ENCODE results near the gene FRYL.

FRYL gene

GRCh38 chr4:48686369-48686768 lies 93.7 kb downstream of the FRYL start:
- TF ChIP-seq EP300 (IDR thresholded peaks at IDR 0.05; ENCODE audit: borderline replicate concordance) (no peak), RAD21 (IDR thresholded peaks at IDR 0.05; ENCODE audit: low read depth) (no peak), NFIC (IDR thresholded peaks at IDR 0.05) (no peak), TEAD4 (IDR thresholded peaks at IDR 0.05) (no peak), MAX (IDR thresholded peaks at IDR 0.05) (no peak), USF1 (IDR thresholded peaks at IDR 0.05) (no peak), REST (IDR thresholded peaks at IDR 0.05; ENCODE audit: low read depth) (no peak), CREB1 (IDR thresholded peaks at IDR 0.05; ENCODE audit: low read depth) (no peak), TCF12 (IDR thresholded peaks at IDR 0.05; ENCODE audit: low read depth) (no peak), ZBTB7A (IDR thresholded peaks at IDR 0.05; ENCODE audit: low read depth) (no peak), CEBPB (IDR thresholded peaks at IDR 0.05) (no peak), FOXM1 (IDR thresholded peaks at IDR 0.05; ENCODE audit: borderline replicate concordance, low read depth) (no peak)

GRCh38 chr4:48683784-48684666 lies 96.1 kb downstream of the FRYL start:
- TF ChIP-seq ZBTB7A (IDR thresholded peaks at IDR 0.05; ENCODE audit: low read depth) (no peak), REST (IDR thresholded peaks at IDR 0.05; ENCODE audit: low read depth) (no peak), EGR1 (IDR thresholded peaks at IDR 0.05) (no peak), TCF12 (IDR thresholded peaks at IDR 0.05; ENCODE audit: low read depth) (no peak), RAD21 (IDR thresholded peaks at IDR 0.05; ENCODE audit: low read depth) (no peak), NFIC (IDR thresholded peaks at IDR 0.05) (no peak), USF1 (IDR thresholded peaks at IDR 0.05) (no peak), FOXM1 (IDR thresholded peaks at IDR 0.05; ENCODE audit: borderline replicate concordance, low read depth) (no peak), TEAD4 (IDR thresholded peaks at IDR 0.05) (no peak), YY1 (IDR thresholded peaks at IDR 0.05; ENCODE audit: low read depth) (no peak), EP300 (IDR thresholded peaks at IDR 0.05; ENCODE audit: borderline replicate concordance) (no peak), CREB1 (IDR thresholded peaks at IDR 0.05; ENCODE audit: low read depth) (no peak), TAF1 (IDR thresholded peaks at IDR 0.05; ENCODE audit: low read depth) (no peak), CEBPB (IDR thresholded peaks at IDR 0.05) (no peak), MAX (IDR thresholded peaks at IDR 0.05) (no peak)

GRCh38 chr4:48681856-48682255 lies 98.2 kb downstream of the FRYL start:
- TF ChIP-seq RAD21 (IDR thresholded peaks at IDR 0.05; ENCODE audit: low read depth) (peak; percentile 32), ZBTB7A (IDR thresholded peaks at IDR 0.05; ENCODE audit: low read depth) (no peak)

- TF ChIP-seq MAX (IDR thresholded peaks at IDR 0.05): no peak
Observed at GRCh38 chr4:48680848-48681568, 99.1 kb downstream of the FRYL start.

- TF ChIP-seq REST (IDR thresholded peaks at IDR 0.05; ENCODE audit: low read depth): no peak
- no peak for TF ChIP-seq CEBPB (IDR thresholded peaks at IDR 0.05)
- no peak for TF ChIP-seq NFIC (IDR thresholded peaks at IDR 0.05)
- no peak for TF ChIP-seq USF1 (IDR thresholded peaks at IDR 0.05)
- no peak for TF ChIP-seq FOXM1 (IDR thresholded peaks at IDR 0.05; ENCODE audit: borderline replicate concordance, low read depth)
- no peak for TF ChIP-seq TAF1 (IDR thresholded peaks at IDR 0.05; ENCODE audit: low read depth)
- no peak for TF ChIP-seq EP300 (IDR thresholded peaks at IDR 0.05; ENCODE audit: borderline replicate concordance)
- TF ChIP-seq RAD21 (IDR thresholded peaks at IDR 0.05; ENCODE audit: low read depth): no peak
- TF ChIP-seq CREB1 (IDR thresholded peaks at IDR 0.05; ENCODE audit: low read depth): no peak
- TF ChIP-seq EGR1 (IDR thresholded peaks at IDR 0.05): no peak
- no peak for TF ChIP-seq TCF12 (IDR thresholded peaks at IDR 0.05; ENCODE audit: low read depth)
- TF ChIP-seq MAX (IDR thresholded peaks at IDR 0.05): no peak
- no peak for TF ChIP-seq YY1 (IDR thresholded peaks at IDR 0.05; ENCODE audit: low read depth)
- no peak for TF ChIP-seq ZBTB7A (IDR thresholded peaks at IDR 0.05; ENCODE audit: low read depth)
- TF ChIP-seq TEAD4 (IDR thresholded peaks at IDR 0.05): no peak
Observed at GRCh38 chr4:48673537-48673936, 106.5 kb downstream of the FRYL start.
